K562 (cell line): ENCODE data around the gene SCEL.

Experiments used
- ELF1 ChIP-seq: fragments of 200-800 bp; sonication (Bioruptor generic); IDR thresholded peaks from 2 replicates; pipeline ENCODE4 v1.6.1; 2016; ENCODE audit warnings: missing genetic modification characterization, missing compliant biosample characterization
- ZNF384 ChIP-seq: IDR thresholded peaks from 2 replicates; pipeline ENCODE4 v1.6.1; 2012; ENCODE audit warnings: low read depth, low read length, improper control_type of control experiment

- TF ChIP-seq ELF1 (no peak), ZNF384 (no peak)
These were observed 19.7 kb upstream of the SCEL start for GRCh38 chr13:77515785-77516184.
